Stomach (tissue), 9 donors: Measurements from ENCODE around the gene HTR3A. TPM values are rescaled to one million over a fixed set of nuclear protein-coding genes. Genes with fewer than 3 reads are reported as not detected.

Experiments
- DNase-seq, 2 donors: peaks; one replicate each; pipeline versions ENCODE4 v3.0.0 to v3.0.0-alpha.2; 2013 to 2019
- H3K27ac ChIP-seq, 5 donors: fragments of 200-600 bp in 4 of 5; sonication (generic) in 4 of 5; one replicate each; pipeline ENCODE4 v1.5.1; 2013 to 2019; ENCODE audit warnings: mild to moderate bottlenecking in 1 of 5, moderate library complexity in 1 of 5
- H3K27me3 ChIP-seq, 3 donors: fragments of 200-600 bp; sonication (generic); one replicate each; pipeline ENCODE4 v1.5.1; 2017 to 2019; ENCODE audit warnings: mixed run types in 1 of 3
- H3K36me3 ChIP-seq, 4 donors: fragments of 200-600 bp; sonication (generic); 1 replicate in 3 of 4; 2 replicates in 1 of 4; pipeline ENCODE4 v1.5.1; 2016 to 2019
- H3K4me1 ChIP-seq, 4 donors: fragments of 200-600 bp; sonication (generic); one replicate each; pipeline ENCODE4 v1.5.1; 2016 to 2019
- H3K4me3 ChIP-seq, 4 donors: fragments of 200-600 bp; sonication (generic) in 3 of 4; one replicate each; pipeline ENCODE4 v1.5.1; 2016 to 2019; ENCODE audit warnings: mild to moderate bottlenecking in 1 of 4
- H3K9me3 ChIP-seq, 4 donors: fragments of 200-600 bp; sonication (generic); one replicate each; pipeline ENCODE4 v1.5.1; 2016 to 2019
- CTCF ChIP-seq, 7 experiments: fragments of 450-650 bp in 4 of 7; fragments of 200-600 bp in 3 of 7; sonication (generic) in 3 of 7; IDR thresholded peaks; one replicate each; pipeline ENCODE4 v1.5.1; 2016 to 2019; ENCODE audit warnings: antibody characterized with exemption in 7 of 7, control low read depth in 2 of 7, mild to moderate bottlenecking in 1 of 7
- EP300 ChIP-seq: sonication (generic); formaldehyde crosslinking; IDR thresholded peaks from one replicate; pipeline ENCODE4 v1.6.1; 2017; ENCODE audit warnings: antibody characterized with exemption
- POLR2A ChIP-seq, 4 donors: fragments of 450-650 bp; IDR thresholded peaks; one replicate each; pipeline ENCODE4 v1.6.1; 2016; ENCODE audit warnings: antibody characterized with exemption in 4 of 4, control low read depth in 2 of 4, mild to moderate bottlenecking in 1 of 4, moderate library complexity in 1 of 4
- POLR2AphosphoS5 ChIP-seq, 3 donors: sonication (generic); formaldehyde crosslinking; IDR thresholded peaks; one replicate each; pipeline ENCODE4 v1.6.1; 2016; ENCODE audit warnings: antibody characterized with exemption in 3 of 3
- WGBS, 5 donors: extraction: QIAGEN DNeasy Blood & Tissue Kit in 3 of 5; methylation state at CpG; one replicate each; pipeline versions ENCODE4 v1.1.5 to v1.1.7; 2013 to 2018; 5-methylcytosine and 5-hydroxymethylcytosine counted together
- intact Hi-C: fragments of 100-400 bp; cut with DNase I; formaldehyde crosslinking; loops from one replicate; pipeline ENCODE4 v1.15.1; 2023; ENCODE audit warnings: low total_unique reads
- polyA plus RNA-seq, 3 donors: library from polyadenylated mRNA; stranded (reverse); fragments of 200-250 nt; gene quantifications; one replicate each; pipeline ENCODE4 v1.2.3, GENCODE V29; 2013
- total RNA-seq, 5 donors: library from RNA; depleted of rRNA; stranded (reverse); fragments of >200 nt; gene quantifications; one replicate each; pipeline versions ENCODE4 v1.1.0 to v1.2.3, GENCODE V29; 2014 to 2016
- donor health status: healthy with polysubstance abuse.
- donor health status: Bipolar disorder and iron deficiency.
- donor health status: healthy.

Gene HTR3A
- total and polyA plus RNA-seq, 8 donors: 0.30 to 1.9 (median 1.7) TPM; not detected in 5

- intact Hi-C loops: no loop called here
- H3K9me3 ChIP-seq: no peaks in the 10 kb centered on the region
- H3K36me3 ChIP-seq: no peaks in the 10 kb centered on the region
- peaks cover 0 to 49% (median 3%) of the 10 kb centered on the region in 3 donors for H3K27me3 ChIP-seq
- H3K27ac ChIP-seq: no peak overlapping the region
- WGBS, 5 donors: 75 to 86% (median 85%) methylated on average over 4 of the region's 4 CpGs
- H3K4me1 ChIP-seq: no peaks in the 10 kb centered on the region
- TF ChIP-seq POLR2A (IDR thresholded peaks at IDR 0.05): no peak
- no peak for TF ChIP-seq POLR2AphosphoS5 (IDR thresholded peaks at IDR 0.05)
- no peak for TF ChIP-seq CTCF (IDR thresholded peaks at IDR 0.05)
- TF ChIP-seq EP300: no peak
- DNase-seq: no peak
- H3K4me3 ChIP-seq: no peak overlapping the region
Measured at GRCh38 chr11:113985906-113986305, 11.0 kb downstream of the HTR3A start.

- peaks cover 0 to 54% (median 3%) of the 10 kb centered on the region in 3 donors for H3K27me3 ChIP-seq
- H3K4me3 ChIP-seq: no peak overlapping the region
- H3K9me3 ChIP-seq: no peaks in the 10 kb centered on the region
- intact Hi-C loops: no loop called here
- no peak for DNase-seq
- 77 to 82% (median 82%) methylated on average over 17 to 18 of the region's 18 CpGs for WGBS, 5 donors
- H3K36me3 ChIP-seq: no peaks in the 10 kb centered on the region
- no peaks in the 10 kb centered on the region for H3K4me1 ChIP-seq
- no peak overlapping the region for H3K27ac ChIP-seq
- TF ChIP-seq EP300: no peak
- no peak for TF ChIP-seq CTCF (IDR thresholded peaks at IDR 0.05)
- TF ChIP-seq POLR2A (IDR thresholded peaks at IDR 0.05): no peak
- TF ChIP-seq POLR2AphosphoS5 (IDR thresholded peaks at IDR 0.05): no peak
Measured at GRCh38 chr11:113986351-113987140, 11.6 kb downstream of the HTR3A start.

GRCh38 chr11:113989381-113989780 lies 14.5 kb downstream of the HTR3A start:
- DNase-seq: no peak
- WGBS, 5 donors: 63 to 74% (median 66%) methylated on average over 8 to 15 of the region's 15 CpGs

GRCh38 chr11:113989916-113990315 lies 15.0 kb downstream of the HTR3A start:
- peaks cover 0 to 69% (median 3%) of the 10 kb centered on the region in 3 donors for H3K27me3 ChIP-seq
- DNase-seq: no peak
- no peaks in the 10 kb centered on the region for H3K9me3 ChIP-seq
- no peaks in the 10 kb centered on the region for H3K36me3 ChIP-seq
- H3K4me1 ChIP-seq: no peaks in the 10 kb centered on the region
- no peak overlapping the region for H3K27ac ChIP-seq
- TF ChIP-seq POLR2AphosphoS5 (IDR thresholded peaks at IDR 0.05) (no peak), POLR2A (IDR thresholded peaks at IDR 0.05) (no peak), EP300 (no peak), CTCF (IDR thresholded peaks at IDR 0.05) (no peak)
- intact Hi-C loops: no loop called here
- WGBS, 5 donors: 54 to 67% (median 63%) methylated on average over 2 of the region's 2 CpGs
- no peak overlapping the region for H3K4me3 ChIP-seq

More at GRCh38 chr11:113989381-113989780, 14.5 kb downstream of the HTR3A start:
- TF ChIP-seq CTCF (IDR thresholded peaks at IDR 0.05): no peak
- no peak for TF ChIP-seq POLR2AphosphoS5 (IDR thresholded peaks at IDR 0.05)
- Histone ChIP-seq H3K27me3 (peaks cover 0 to 66% (median 3%) of the 10 kb centered on the region in 3 donors), H3K4me3 (no peak overlapping the region), H3K36me3 (no peaks in the 10 kb centered on the region), H3K27ac (no peak overlapping the region), H3K9me3 (no peaks in the 10 kb centered on the region), H3K4me1 (no peaks in the 10 kb centered on the region)
- intact Hi-C loops: no loop called here
